ENCODE results near the gene RPS6KA5.

GRCh38 chr14:91018481-91018880, 42.0 kb downstream of the RPS6KA5 start:
- TF ChIP-seq CTCF (IDR thresholded peaks at IDR 0.05) (no peak), POLR2A (IDR thresholded peaks at IDR 0.05) (no peak)
